GM21717 (cell line): ENCODE measurements around the gene DPY19L3.
"Not testable (repeated sequence)": the region's sequence is repeated elsewhere in the genome, so short reads cannot be mapped to it uniquely, and the experiment has no call there.

ENCODE experiments used
- ATAC-seq: cut with Tn5 transposase; IDR thresholded peaks from one replicate; pipeline ENCODE4 v1.9.1; 2021; ENCODE audit warnings: mild to moderate bottlenecking, moderate library complexity; ENCODE audit not compliant: unreplicated experiment

DPY19L3 gene

DNA sequence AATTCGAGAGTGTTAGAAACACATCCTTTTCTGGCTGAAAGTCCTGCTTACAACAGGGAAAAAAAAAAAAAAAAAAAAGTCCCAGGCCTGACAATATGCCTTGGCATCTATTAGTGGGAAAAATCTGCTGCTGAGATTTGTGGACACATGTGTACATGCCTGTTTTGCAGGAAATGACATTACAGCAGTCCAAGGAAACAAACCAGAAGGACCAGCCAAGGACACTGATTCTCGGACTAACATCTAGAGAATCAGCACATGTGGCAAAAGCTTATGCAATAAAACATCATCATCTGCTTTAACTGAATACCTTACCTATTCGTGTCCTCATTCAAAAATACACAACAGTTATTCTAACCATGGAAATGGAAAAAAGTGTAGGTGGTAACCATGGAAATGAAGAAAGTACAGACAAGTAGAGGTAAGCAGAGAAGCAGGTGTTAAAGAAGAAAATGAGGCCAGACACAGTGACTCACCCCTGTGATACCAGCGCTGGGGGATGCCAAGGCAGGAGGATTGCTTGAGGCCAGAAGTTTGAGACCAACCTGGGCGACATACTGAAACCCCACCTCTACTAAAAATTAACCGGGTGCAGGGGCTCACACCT, 9.4 kb upstream of the DPY19L3 start:
- ATAC-seq: no peak

DNA sequence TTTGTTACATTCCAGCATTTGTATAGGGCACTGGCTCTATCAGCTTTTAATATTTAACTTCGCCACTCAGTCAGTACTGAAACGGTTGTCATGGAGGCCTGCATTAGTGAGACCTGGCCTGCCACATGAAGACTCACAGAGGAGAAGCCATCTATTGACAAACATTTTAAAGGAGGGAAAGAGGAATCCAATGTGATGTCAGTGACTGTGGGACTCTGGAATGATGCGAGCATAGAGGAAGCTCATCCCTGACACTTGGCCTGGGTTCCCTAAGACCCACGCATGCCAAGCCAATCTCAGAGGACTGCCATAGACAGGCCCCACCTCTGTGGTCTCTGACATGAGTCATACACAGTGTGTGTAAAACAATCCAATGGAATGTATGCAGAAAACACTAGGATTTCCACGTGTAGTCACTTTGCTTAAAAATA, 7.9 kb upstream of the DPY19L3 start:
- no peak for ATAC-seq

DNA sequence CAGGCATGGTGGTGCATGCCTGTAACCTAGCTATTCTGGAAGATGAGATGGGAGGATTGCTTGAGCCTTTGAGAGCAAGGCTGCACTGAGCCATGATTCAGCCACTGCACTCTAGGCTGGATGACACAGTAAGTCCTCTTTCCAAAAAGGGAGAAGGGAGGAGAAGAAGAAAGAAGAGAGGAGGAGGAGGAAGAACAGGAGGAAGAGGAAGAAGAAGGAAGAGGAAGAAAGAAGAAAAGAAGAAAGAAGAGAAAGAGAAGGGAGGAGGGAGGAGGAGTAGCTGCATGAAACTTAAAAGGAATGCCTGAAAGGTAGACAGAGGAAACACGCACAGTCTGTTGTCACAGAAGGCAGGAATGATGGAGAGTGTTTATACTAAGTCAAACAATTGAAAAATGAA, 3.6 kb upstream of the DPY19L3 start:
- ATAC-seq: no peak

DNA sequence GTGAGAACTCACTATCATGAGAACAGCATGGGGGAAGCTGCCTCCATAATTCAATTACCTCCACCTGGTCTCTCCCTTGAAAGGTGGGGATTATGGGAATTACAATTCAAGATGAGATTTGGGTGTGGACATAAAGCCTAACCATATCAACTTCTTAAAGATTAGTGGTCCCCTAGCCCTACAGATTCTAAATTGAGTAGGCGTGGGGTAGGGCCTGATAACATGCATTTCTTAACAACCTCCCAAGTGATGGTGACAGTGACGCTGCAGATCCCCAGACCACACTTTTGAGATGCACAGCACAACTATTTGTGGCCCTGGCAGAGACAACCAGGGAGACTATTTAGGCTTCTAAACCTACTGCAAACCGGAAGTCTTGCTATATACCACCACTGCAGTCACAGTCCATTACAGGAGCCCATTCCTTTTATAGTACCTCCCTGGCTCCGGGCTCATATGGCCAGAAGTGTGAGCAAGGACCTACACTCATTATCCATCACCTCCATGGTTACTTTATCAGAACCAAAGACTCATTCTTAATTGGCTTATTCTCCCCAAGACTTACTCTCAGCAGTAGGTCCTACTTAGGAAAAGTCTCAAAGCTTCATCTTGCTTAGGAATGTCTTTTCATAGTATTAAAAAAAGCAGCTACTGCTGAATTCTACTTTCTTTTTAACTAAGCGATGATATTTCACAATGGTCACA, 2.1 kb upstream of the DPY19L3 start:
- ATAC-seq: no peak

GRCh38 chr19:32404213-32404932, 1.2 kb upstream of the DPY19L3 start:
- ATAC-seq: no peak

GRCh38 chr19:32404933-32405430, 588 bp upstream of the DPY19L3 start:
- no peak for ATAC-seq

- ATAC-seq: no peak
Observed at GRCh38 chr19:32406161-32407003, 812 bp downstream of the DPY19L3 start.

DNA sequence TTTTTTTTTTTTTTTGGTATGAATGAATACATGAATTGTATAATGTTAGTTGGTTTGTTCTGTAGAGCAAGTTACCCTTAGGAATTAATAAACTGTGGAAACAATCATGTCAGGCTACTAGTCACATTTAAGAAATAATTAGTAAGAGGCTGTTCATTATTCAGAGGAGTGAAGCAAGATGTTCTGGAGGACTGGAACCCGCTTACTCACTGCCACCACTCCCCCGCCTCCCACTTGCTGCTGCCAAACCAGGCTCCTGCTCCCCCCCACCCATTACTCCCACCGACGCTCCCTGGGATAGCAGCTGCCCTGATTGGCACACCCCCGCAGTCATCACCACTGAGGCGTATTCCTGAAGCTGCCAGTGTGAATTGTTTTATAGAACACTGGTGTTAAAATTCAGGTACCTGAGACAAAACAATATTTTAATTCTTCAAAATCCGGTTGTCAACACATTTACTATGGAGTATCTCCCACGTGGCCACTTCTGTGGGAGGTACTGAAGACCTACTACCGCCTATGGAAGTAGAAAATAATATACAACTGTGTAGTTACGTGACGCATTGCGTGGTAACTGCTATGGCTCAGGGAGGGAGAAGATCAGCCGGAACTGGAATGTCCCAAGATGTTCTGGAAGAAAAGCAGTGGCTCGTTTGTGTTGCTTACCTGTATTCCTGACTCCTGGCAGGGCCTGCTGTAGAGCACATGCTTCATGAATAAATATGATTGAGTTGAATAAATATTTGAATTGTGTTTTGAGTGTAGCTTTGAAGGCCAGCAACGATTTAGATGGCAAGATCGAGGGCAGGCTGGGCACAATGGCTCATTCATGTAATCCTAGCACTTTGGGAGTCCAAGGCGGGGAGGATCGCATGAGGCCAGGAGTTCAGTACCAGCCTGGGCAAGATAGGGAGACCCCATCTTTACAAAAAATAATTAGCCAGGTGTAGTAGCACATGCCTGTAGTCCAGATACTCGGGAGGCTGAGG, 1.7 kb downstream of the DPY19L3 start:
- ATAC-seq: no peak

- no peak for ATAC-seq
Observed at GRCh38 chr19:32415246-32415645, 9.7 kb downstream of the DPY19L3 start.

GRCh38 chr19:32415669-32416068, 10.1 kb downstream of the DPY19L3 start:
- ATAC-seq: no peak

GRCh38 chr19:32416749-32417456, 11.3 kb downstream of the DPY19L3 start:
- no peak for ATAC-seq

- no peak for ATAC-seq
Observed at GRCh38 chr19:32418155-32418554, 12.6 kb downstream of the DPY19L3 start.

DNA sequence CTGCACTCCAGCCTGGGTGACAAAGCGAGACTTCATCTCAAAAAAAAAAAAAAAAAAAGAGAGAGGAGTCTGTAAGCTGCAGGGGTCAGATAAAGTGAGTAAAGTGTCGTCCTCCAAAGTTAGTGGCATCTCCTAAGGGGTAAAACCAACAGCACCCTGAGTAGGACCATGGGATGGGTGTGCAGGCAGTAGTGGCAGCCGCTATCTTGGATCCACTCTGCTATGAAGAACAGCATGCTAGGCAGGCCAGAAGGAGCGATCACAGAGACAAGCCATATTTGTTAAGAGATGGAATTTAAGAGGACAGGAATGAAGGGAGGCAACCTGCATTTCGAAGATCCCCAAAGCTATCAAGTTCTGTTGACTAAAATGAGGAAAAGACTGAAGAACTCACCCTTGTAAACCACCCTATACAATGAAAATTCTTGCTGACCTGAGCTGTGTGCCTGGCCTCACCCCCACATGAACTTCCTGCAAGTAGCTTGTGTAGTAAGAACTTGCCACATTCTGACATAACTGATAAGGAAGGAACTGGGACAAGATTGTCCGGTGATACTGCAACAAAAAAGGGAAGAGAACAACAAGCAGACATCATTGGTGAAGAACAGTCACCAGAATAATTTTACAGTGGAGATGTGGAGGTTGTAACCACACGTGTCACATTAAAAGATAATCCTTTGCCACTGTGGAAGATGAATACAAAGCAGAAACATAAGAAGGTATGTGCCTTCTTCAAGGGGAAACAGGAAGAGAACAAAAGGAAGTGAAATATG, 16.2 kb downstream of the DPY19L3 start:
- no peak for ATAC-seq

DNA sequence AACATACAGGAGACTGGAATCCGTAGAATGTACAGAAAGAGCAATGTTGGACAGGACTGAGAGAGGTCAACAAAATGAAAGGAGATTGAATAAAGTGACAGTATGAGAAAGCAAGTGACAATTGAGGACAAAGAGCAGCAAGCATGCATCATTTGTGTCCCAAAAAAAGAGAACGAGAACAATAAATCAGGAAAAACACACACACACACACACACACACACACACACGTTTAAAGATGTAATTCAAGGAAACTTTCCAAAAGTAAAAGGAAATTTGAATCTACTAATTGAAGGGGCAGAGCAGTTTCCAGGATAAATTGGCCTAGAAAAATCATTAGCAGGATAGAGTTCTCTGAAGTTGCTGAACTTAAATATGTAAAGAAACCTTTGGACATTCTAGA, 16.9 kb downstream of the DPY19L3 start:
- ATAC-seq: no peak

DNA sequence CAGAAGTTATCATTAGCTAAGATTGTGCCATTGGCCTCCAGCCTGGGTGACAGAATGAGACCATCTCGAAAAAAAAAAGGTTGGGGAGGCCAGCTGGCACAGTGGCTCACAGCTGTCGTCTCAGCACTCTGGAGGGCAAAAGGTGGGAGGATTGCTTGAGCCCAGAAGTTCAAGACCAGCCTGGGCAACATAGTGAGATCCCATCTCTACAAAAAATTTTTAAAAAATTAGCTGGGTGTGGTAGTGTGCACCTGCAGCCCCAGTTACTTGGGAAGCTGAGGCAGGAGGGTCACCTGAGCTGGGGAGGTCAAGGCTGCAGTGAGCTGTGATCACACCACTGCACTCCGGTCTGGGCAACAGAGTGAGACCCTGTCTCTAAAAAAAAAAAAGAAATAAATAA, 18.4 kb downstream of the DPY19L3 start:
- not testable (repeated sequence) for ATAC-seq

DNA sequence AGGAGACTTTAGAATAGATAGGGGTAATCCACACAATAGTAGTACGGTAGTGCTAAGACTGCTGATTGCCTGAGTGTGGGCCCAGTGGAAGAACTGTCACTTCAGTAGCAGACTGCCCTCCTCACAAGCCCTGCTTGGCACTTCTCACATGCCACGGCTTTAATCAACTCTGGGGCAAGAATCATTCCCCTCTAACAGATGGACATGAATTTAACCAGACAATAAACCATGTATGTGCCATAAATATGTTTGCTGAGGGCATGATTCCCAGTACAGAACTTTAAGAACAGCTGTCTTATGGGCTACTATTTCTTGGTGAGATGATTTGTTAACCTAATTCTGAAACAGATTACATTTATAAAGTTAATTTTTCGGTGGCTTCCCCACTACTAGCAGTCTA, 22.0 kb downstream of the DPY19L3 start:
- ATAC-seq: no peak

DNA sequence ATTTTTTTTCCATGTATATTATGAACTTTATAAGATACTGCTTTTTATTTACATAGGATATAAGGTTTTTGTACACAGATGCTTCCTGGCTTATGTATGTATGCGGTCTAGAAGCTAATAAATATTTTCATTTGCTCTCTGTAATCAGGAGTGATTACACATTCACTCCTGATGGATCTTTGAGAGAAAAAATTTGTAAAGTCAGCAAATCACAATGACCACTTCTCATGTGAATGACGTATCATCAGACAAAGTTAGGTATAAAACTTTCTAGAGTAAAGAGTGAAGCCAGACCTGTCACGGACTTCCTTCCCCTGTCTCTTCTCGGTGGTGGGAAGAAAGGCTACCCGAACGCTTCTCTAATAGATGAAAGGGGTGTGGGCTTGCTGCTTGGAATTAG, 31.1 kb downstream of the DPY19L3 start:
- no peak for ATAC-seq

DNA sequence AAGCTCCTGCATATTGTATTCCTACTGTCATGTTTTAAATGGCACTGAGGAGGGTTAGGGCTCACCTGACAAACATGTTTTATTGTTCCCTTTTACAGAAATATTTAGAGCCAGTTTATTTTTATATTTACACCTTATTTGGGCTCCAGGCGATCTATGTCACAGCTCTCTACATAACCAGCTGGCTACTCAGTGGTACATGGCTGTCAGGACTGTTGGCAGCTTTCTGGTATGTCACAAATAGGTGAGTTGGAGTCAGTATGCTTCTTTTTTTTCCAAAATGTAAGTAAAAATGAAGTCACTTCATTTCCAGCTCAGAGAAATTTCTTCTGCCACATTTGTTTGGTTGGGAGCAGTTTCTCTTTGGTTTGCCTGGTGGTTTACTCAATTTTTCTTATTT, 31.5 kb downstream of the DPY19L3 start:
- ATAC-seq: no peak
